Measurements from ENCODE around the gene GPR153. TPM values are rescaled to one million over a fixed set of nuclear protein-coding genes. Genes with fewer than 3 reads are reported as not detected.
A peak's percentile ranks its signal among the peaks of the same experiment; 100 is the strongest.

The GPR153 gene
- total and polyA plus RNA-seq, 2 of the 8 experiments (the other 6 are each of a cell fraction or from before 2014, with no cell fraction given): 5.7 to 8.1 TPM

GRCh38 chr1:6243053-6243834 lies 17.7 kb downstream of the GPR153 start:
- Histone ChIP-seq H4K8ac (ENCODE audit: extremely low read depth, insufficient read depth, low read length) (no peak overlapping the region; the same call in 1 of the 2 replicates), H3K56ac (replicated peaks; ENCODE audit: insufficient read length, low read depth, low read length) (no peak overlapping the region)
- FAIRE-seq: no peak
- TF ChIP-seq BACH1 (IDR thresholded peaks at IDR 0.05; ENCODE audit: low read length): no peak
- TF ChIP-seq, protein P1, sequence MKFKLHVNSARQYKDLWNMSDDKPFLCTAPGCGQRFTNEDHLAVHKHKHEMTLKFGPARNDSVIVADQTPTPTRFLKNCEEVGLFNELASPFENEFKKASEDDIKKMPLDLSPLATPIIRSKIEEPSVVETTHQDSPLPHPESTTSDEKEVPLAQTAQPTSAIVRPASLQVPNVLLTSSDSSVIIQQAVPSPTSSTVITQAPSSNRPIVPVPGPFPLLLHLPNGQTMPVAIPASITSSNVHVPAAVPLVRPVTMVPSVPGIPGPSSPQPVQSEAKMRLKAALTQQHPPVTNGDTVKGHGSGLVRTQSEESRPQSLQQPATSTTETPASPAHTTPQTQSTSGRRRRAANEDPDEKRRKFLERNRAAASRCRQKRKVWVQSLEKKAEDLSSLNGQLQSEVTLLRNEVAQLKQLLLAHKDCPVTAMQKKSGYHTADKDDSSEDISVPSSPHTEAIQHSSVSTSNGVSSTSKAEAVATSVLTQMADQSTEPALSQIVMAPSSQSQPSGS (IDR thresholded peaks at IDR 0.05; ENCODE audit: low read length): no peak
- TF ChIP-seq CHD1 (IDR thresholded peaks at IDR 0.05; ENCODE audit: low read depth, low read length): no peak
- no peak for TF ChIP-seq SIRT6 (IDR thresholded peaks at IDR 0.05; ENCODE audit: low read length)
- no peak for TF ChIP-seq ATF3 (IDR thresholded peaks at IDR 0.05; ENCODE audit: insufficient read depth, low read depth, low read length)

More at GRCh38 chr1:6243053-6243834, 17.7 kb downstream of the GPR153 start:
- peak overlapping the region; percentile 18 to 91 (median 44); a peak in 7 of 8 replicates for H3K4me3 ChIP-seq (ENCODE audit: extremely low read depth in 1 of 4, insufficient read depth in 2 of 4, low read depth in 3 of 4, low read length in 4 of 4)
- H4K91ac ChIP-seq (replicated peaks; ENCODE audit: insufficient read length, low read length): peak overlapping the region; percentile 56
- DNase-seq (ENCODE audit: low read depth in 1 of 2, low spot score in 2 of 2): no peak
- no peak overlapping the region for H4K5ac ChIP-seq (ENCODE audit: insufficient read length, low read depth, low read length)
- H3K9ac ChIP-seq (replicated peaks in 1 of 4; ENCODE audit: extremely low read depth in 1 of 4, low read depth in 3 of 4, low read length in 3 of 4): no peak overlapping the region
- peak overlapping the region; percentile 67; the same call in 1 of the 2 replicates for H2AK5ac ChIP-seq (ENCODE audit: low read depth, low read length)
- H3K23ac ChIP-seq (ENCODE audit: insufficient read length): no peak overlapping the region
- peak overlapping the region; percentile 72; the same call in 1 of the 2 replicates for H2BK20ac ChIP-seq (ENCODE audit: low read length)
- peak overlapping the region; percentile 87 to 89 for H3K4me2 ChIP-seq (ENCODE audit: insufficient read depth in 1 of 2, low read depth in 2 of 2, low read length in 2 of 2)
- H3K79me1 ChIP-seq (ENCODE audit: low read depth, low read length): no peaks in the 10 kb centered on the region
- no peak overlapping the region for H2AFZ ChIP-seq (ENCODE audit: low read length)
- H3K36me3 ChIP-seq (ENCODE audit: control insufficient read depth in 2 of 4, insufficient read depth in 4 of 4, low read length in 3 of 4): no peaks in the 10 kb centered on the region
- H2BK5ac ChIP-seq (ENCODE audit: low read depth, low read length): no peak overlapping the region
- peaks cover 6 to 12% of the 10 kb centered on the region in 2 experiments for H4K20me1 ChIP-seq (replicated peaks in 1 of 2; ENCODE audit: control insufficient read depth in 1 of 2, insufficient read depth in 2 of 2, low read length in 2 of 2)
- H3K79me2 ChIP-seq (ENCODE audit: control insufficient read depth in 1 of 2, insufficient read depth in 2 of 2, low read length in 2 of 2): no peaks in the 10 kb centered on the region; a peak in 1 of 4 replicates
- H2BK120ac ChIP-seq (replicated peaks; ENCODE audit: low read depth, low read length): peak overlapping the region; percentile 47
- H3K9me3 ChIP-seq (ENCODE audit: insufficient read depth in 2 of 2, low read depth in 1 of 2, low read length in 1 of 2): no peaks in the 10 kb centered on the region
- H2BK12ac ChIP-seq (ENCODE audit: low read depth, low read length): peak overlapping the region; percentile 99; the same call in 1 of the 2 replicates
- H3K14ac ChIP-seq (ENCODE audit: insufficient read length): no peak overlapping the region
- peak overlapping the region; percentile 79 for H3K4ac ChIP-seq (replicated peaks; ENCODE audit: insufficient read length, low read depth, low read length)
- peaks cover 16% of the 10 kb centered on the region; the same call in 1 of the 2 replicates for H3K23me2 ChIP-seq (ENCODE audit: low read depth, low read length)
- 45% methylated on average over 20 of the region's 20 CpGs; no CpG with 5 or more reads in 1 of the 2 experiments for WGBS, 2 experiments (ENCODE audit: extremely low coverage in 1 of 2, insufficient coverage in 1 of 2, insufficient read length in 1 of 2, insufficient replicate concordance in 2 of 2, low coverage in 1 of 2, low lambda C conversion rate in 2 of 2, missing lambda C conversion rate in 1 of 2)
- peak overlapping the region; percentile 99; the same call in 1 of the 2 replicates for H2BK15ac ChIP-seq (ENCODE audit: low read length)
- peak overlapping the region; percentile 97 for H3K18ac ChIP-seq (ENCODE audit: extremely low read depth, low read length)
- ChIA-PET CTCF (ENCODE audit: partially characterized antibody) (interaction anchor here (1.2 to 19.1 kb wide), 10 partner anchors 18 to 196 kb away, joined by 3 to 353 read pairs (median 5); partner anchors contain the start of genes RNF207 and RPL22), POLR2A (ENCODE audit: partially characterized antibody) (interaction anchor here (0.7 to 2.6 kb wide), 17 partner anchors 8 to 205 kb away, joined by 3 to 13 read pairs (median 4); partner anchors contain the start of genes GPR153, RNF207 and RPL22)
- peaks cover 18 to 42% (median 36%) of the 10 kb centered on the region in 4 experiments for H3K4me1 ChIP-seq (replicated peaks in 1 of 4; ENCODE audit: control insufficient read depth in 3 of 4, insufficient read depth in 4 of 4, low read length in 3 of 4)
- H3K27ac ChIP-seq (ENCODE audit: low read depth, low read length): no peak overlapping the region
- peaks cover 2 to 18% (median 10%) of the 10 kb centered on the region in 4 experiments; a peak in 6 of 7 replicates for H3K27me3 ChIP-seq (replicated peaks in 1 of 4; ENCODE audit: control insufficient read depth in 3 of 4, extremely low read depth in 1 of 4, insufficient read depth in 3 of 4, low read length in 3 of 4)

All from H1 (cell line).